HepG2 (cell line): Measurements from ENCODE around the gene EID3. TPM values are rescaled to one million over a fixed set of nuclear protein-coding genes. Genes with fewer than 3 reads are reported as not detected.
A peak's percentile ranks its signal among the peaks of the same experiment; 100 is the strongest.

Source experiments
- ARNTL ChIP-seq: sonication (generic); formaldehyde crosslinking; IDR thresholded peaks from 2 replicates; pipeline ENCODE4 v1.4.0; 2020; ENCODE audit warnings: mild to moderate bottlenecking, missing genetic modification reagents
- ETS1 ChIP-seq: sonication (generic); formaldehyde crosslinking; IDR thresholded peaks from 2 replicates; pipeline ENCODE4 v1.4.0; 2020; ENCODE audit warnings: missing genetic modification reagents
- ETV5 ChIP-seq: IDR thresholded peaks from 2 replicates; pipeline ENCODE4 v1.6.1; 2018; ENCODE audit warnings: missing biosample characterization, missing genetic modification reagents, inconsistent platforms, borderline replicate concordance
- FLYWCH1 ChIP-seq: sonication (generic); formaldehyde crosslinking; IDR thresholded peaks from 2 replicates; pipeline ENCODE4 v1.8.1; 2023; ENCODE audit warnings: mild to moderate bottlenecking, missing genetic modification reagents
- KDM3A ChIP-seq: IDR thresholded peaks from 2 replicates; pipeline ENCODE4 v1.6.1; 2018; ENCODE audit warnings: low read depth, missing compliant biosample characterization
- MAF1 ChIP-seq: sonication (generic); formaldehyde crosslinking; IDR thresholded peaks from 2 replicates; pipeline ENCODE4 v1.5.0; 2020; ENCODE audit warnings: missing genetic modification reagents, borderline replicate concordance
- SIX4 ChIP-seq: sonication (generic); formaldehyde crosslinking; IDR thresholded peaks from 2 replicates; pipeline ENCODE4 v1.4.0; 2020; ENCODE audit warnings: missing genetic modification reagents
- TARDBP ChIP-seq: sonication (generic); formaldehyde crosslinking; IDR thresholded peaks from 2 replicates; pipeline ENCODE4 v1.8.0; 2022; ENCODE audit warnings: mild to moderate bottlenecking, missing genetic modification reagents
- TGIF2 ChIP-seq: IDR thresholded peaks from 2 replicates; pipeline ENCODE4 v1.6.1; 2016; ENCODE audit warnings: control low read depth, missing compliant biosample characterization
- ZNF329 ChIP-seq: sonication (generic); formaldehyde crosslinking; IDR thresholded peaks from 2 replicates; pipeline ENCODE4 v1.9.0; 2021; ENCODE audit warnings: low read depth, mild to moderate bottlenecking, missing genetic modification reagents
- ZNF572 ChIP-seq: sonication (generic); formaldehyde crosslinking; IDR thresholded peaks from 2 replicates; pipeline ENCODE4 v1.5.1; 2020; ENCODE audit warnings: mild to moderate bottlenecking, missing genetic modification reagents
- ZNF629 ChIP-seq: sonication (generic); formaldehyde crosslinking; conservative IDR thresholded peaks from 2 replicates; pipeline ENCODE4 v1.5.0; 2020; ENCODE audit warnings: missing genetic modification reagents
- ZNF850 ChIP-seq: sonication (generic); formaldehyde crosslinking; conservative IDR thresholded peaks from 2 replicates; pipeline ENCODE4 v1.9.0; 2021; ENCODE audit warnings: mild to moderate bottlenecking, missing genetic modification reagents
- ZSCAN25 ChIP-seq: sonication (generic); formaldehyde crosslinking; IDR thresholded peaks from 2 replicates; pipeline ENCODE4 v1.8.0; 2022; ENCODE audit warnings: mild to moderate bottlenecking, missing genetic modification reagents
- ZSCAN29 ChIP-seq: sonication (generic); formaldehyde crosslinking; conservative IDR thresholded peaks from 2 replicates; pipeline ENCODE4 v1.4.0; 2020; ENCODE audit warnings: mild to moderate bottlenecking, missing genetic modification reagents
- polyA plus RNA-seq, 8 experiments: library from polyadenylated mRNA; depleted of rRNA in 3 of 8; stranded (reverse) in 7 of 8; unstranded in 1 of 8; fragments of >200 nt; fragmentation: Illumina TruSeq in 4 of 8; extraction: Trizol in 4 of 8; gene quantifications; 2 replicates each; pipeline versions ENCODE4 v1.2.1 to v1.2.3, GENCODE V29; 2011 to 2016; ENCODE audit warnings: low read depth in 4 of 8, missing spikeins in 1 of 8, mixed read lengths in 1 of 8; ENCODE audit not compliant: insufficient read depth in 1 of 8
- total RNA-seq, 5 experiments: library from RNA; depleted of rRNA; stranded (reverse); fragments of >200 nt; fragmentation: Illumina TruSeq; extraction: Trizol; gene quantifications; 2 replicates each; pipeline ENCODE4 v1.2.3, GENCODE V29; 2016; ENCODE audit warnings: low read depth in 1 of 5
- TF ChIP-seq, protein P1 (sequence below): sonication (generic); formaldehyde crosslinking; conservative IDR thresholded peaks from 2 replicates; pipeline ENCODE4 v1.8.0; 2022; ENCODE audit warnings: missing genetic modification reagents
- TF ChIP-seq, protein P2 (sequence below): sonication (generic); formaldehyde crosslinking; IDR thresholded peaks from 2 replicates; pipeline ENCODE4 v1.4.0; 2020; ENCODE audit warnings: mild to moderate bottlenecking, missing genetic modification reagents, borderline replicate concordance

Gene EID3
- total and polyA plus RNA-seq, 2 of the 13 experiments (the other 11 are each of a cell fraction or from before 2014, with no cell fraction given), result 0.38 to 4.5 TPM

DNA sequence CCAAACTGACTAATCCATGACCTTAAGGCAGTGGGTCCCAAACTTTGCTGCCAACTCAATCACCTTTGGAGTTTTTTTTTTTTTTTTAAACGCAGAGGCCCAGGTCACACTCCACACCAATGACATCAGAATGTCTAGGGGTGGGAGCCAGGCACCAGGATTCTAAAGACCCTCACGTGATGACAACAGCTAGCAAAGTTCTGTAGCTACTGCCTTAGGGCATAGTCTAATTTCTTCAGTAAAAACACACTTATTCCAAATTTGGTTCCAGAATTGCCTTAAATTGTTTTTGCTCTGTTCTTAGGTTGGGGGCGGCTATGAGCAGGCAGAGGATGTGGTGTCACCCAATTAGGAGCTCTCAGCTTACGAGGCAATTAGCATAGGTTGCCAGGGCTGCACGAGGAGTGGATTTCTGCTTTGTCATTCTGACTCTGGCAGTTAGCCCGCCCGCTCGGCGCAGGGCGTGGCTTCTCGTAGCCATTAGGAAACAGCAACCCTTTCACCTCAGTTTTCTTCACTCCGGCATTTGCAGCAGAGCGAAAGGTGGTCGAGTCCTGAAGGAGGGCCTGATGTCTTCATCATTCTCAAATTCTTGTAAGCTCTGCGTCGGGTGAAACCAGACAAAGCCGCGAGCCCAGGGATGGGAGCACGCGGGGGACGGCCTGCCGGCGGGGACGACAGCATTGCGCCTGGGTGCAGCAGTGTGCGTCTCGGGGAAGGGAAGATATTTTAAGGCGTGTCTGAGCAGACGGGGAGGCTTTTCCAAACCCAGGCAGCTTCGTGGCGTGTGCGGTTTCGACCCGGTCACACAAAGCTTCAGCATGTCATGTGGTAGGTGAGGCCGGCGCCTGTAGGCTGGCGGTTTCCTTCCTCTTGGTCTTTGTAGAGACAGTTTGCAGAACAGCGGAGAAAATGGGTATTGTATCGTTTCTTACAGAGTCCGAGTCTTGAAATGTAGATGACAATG, 16.7 kb upstream of the EID3 start (continued):
- TF ChIP-seq, protein P1, sequence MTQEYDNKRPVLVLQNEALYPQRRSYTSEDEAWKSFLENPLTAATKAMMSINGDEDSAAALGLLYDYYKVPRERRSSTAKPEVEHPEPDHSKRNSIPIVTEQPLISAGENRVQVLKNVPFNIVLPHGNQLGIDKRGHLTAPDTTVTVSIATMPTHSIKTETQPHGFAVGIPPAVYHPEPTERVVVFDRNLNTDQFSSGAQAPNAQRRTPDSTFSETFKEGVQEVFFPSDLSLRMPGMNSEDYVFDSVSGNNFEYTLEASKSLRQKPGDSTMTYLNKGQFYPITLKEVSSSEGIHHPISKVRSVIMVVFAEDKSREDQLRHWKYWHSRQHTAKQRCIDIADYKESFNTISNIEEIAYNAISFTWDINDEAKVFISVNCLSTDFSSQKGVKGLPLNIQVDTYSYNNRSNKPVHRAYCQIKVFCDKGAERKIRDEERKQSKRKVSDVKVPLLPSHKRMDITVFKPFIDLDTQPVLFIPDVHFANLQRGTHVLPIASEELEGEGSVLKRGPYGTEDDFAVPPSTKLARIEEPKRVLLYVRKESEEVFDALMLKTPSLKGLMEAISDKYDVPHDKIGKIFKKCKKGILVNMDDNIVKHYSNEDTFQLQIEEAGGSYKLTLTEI (CRISPR knock-in tag), result no peak
- TF ChIP-seq MAF1 (CRISPR knock-in tag) (no peak), FLYWCH1 (no peak), ZNF329 (CRISPR knock-in tag) (no peak), TARDBP (no peak), ETV5 (CRISPR knock-in tag) (no peak), KDM3A (peak; percentile 60; the same call in 1 of the 2 replicates), ZSCAN25 (no peak), SIX4 (CRISPR knock-in tag) (0 out of 2 replicates have a peak, but pooled peaks have one; percentile 5), ZSCAN29 (CRISPR knock-in tag) (no peak), ZNF572 (CRISPR knock-in tag) (0 out of 2 replicates have a peak, but pooled peaks have one; percentile 73), ZNF629 (peak; percentile 29; the same call in 1 of the 2 replicates), ARNTL (CRISPR knock-in tag) (no peak; the same call in 1 of the 2 replicates), ZNF850 (CRISPR knock-in tag) (no peak), TGIF2 (CRISPR knock-in tag) (peak; percentile 50; the same call in 1 of the 2 replicates), ETS1 (CRISPR knock-in tag) (no peak)
- TF ChIP-seq, protein P2, sequence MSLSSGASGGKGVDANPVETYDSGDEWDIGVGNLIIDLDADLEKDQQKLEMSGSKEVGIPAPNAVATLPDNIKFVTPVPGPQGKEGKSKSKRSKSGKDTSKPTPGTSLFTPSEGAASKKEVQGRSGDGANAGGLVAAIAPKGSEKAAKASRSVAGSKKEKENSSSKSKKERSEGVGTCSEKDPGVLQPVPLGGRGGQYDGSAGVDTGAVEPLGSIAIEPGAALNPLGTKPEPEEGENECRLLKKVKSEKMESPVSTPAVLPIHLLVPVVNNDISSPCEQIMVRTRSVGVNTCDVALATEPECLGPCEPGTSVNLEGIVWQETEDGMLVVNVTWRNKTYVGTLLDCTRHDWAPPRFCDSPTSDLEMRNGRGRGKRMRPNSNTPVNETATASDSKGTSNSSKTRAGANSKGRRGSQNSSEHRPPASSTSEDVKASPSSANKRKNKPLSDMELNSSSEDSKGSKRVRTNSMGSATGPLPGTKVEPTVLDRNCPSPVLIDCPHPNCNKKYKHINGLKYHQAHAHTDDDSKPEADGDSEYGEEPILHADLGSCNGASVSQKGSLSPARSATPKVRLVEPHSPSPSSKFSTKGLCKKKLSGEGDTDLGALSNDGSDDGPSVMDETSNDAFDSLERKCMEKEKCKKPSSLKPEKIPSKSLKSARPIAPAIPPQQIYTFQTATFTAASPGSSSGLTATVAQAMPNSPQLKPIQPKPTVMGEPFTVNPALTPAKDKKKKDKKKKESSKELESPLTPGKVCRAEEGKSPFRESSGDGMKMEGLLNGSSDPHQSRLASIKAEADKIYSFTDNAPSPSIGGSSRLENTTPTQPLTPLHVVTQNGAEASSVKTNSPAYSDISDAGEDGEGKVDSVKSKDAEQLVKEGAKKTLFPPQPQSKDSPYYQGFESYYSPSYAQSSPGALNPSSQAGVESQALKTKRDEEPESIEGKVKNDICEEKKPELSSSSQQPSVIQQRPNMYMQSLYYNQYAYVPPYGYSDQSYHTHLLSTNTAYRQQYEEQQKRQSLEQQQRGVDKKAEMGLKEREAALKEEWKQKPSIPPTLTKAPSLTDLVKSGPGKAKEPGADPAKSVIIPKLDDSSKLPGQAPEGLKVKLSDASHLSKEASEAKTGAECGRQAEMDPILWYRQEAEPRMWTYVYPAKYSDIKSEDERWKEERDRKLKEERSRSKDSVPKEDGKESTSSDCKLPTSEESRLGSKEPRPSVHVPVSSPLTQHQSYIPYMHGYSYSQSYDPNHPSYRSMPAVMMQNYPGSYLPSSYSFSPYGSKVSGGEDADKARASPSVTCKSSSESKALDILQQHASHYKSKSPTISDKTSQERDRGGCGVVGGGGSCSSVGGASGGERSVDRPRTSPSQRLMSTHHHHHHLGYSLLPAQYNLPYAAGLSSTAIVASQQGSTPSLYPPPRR, result 0 out of 2 replicates have a peak, but pooled peaks have one; percentile 16
